Trophoblast cell (in vitro differentiated cells and primary cell): ENCODE measurements around the gene ERMP1.

Experiments
- DNase-seq, 2 donors: peaks; one replicate each; pipeline ENCODE4 v3.0.0-alpha.2; 2016
- H2AFZ ChIP-seq: 2 replicates; pipeline ENCODE4 v1.6.1; 2013; ENCODE audit warnings: low read length, moderate library complexity, mild to moderate bottlenecking; ENCODE audit not compliant: insufficient read depth, poor library complexity
- H2AK5ac ChIP-seq: 2 replicates; pipeline ENCODE4 v1.6.1; 2013; ENCODE audit warnings: mild to moderate bottlenecking, low read length
- H2BK120ac ChIP-seq: 2 replicates; pipeline ENCODE4 v1.6.1; 2013; ENCODE audit warnings: low read length, mild to moderate bottlenecking, moderate library complexity; ENCODE audit not compliant: insufficient read depth, poor library complexity
- H2BK12ac ChIP-seq: 2 replicates; pipeline ENCODE4 v1.6.1; 2013; ENCODE audit warnings: mild to moderate bottlenecking, low read length, moderate library complexity
- H2BK5ac ChIP-seq: 2 replicates; pipeline ENCODE4 v1.6.1; 2013; ENCODE audit warnings: low read length, low read depth, moderate library complexity, mild to moderate bottlenecking; ENCODE audit not compliant: poor library complexity
- H3K14ac ChIP-seq: 2 replicates; pipeline ENCODE4 v1.6.1; 2013; ENCODE audit warnings: mild to moderate bottlenecking, low read length
- H3K18ac ChIP-seq: 2 replicates; pipeline ENCODE4 v1.6.1; 2013; ENCODE audit warnings: mild to moderate bottlenecking, low read length
- H3K23ac ChIP-seq: 2 replicates; pipeline ENCODE4 v1.6.1; 2013; ENCODE audit warnings: low read length
- H3K27ac ChIP-seq: 2 replicates; pipeline ENCODE4 v1.5.1; 2013; ENCODE audit warnings: low read depth, mild to moderate bottlenecking, inconsistent platforms, low read length, moderate library complexity
- H3K27me3 ChIP-seq: 2 replicates; pipeline ENCODE4 v1.6.1; 2013; ENCODE audit warnings: inconsistent platforms, mild to moderate bottlenecking, low read length, moderate library complexity; ENCODE audit not compliant: insufficient read depth
- H3K36me3 ChIP-seq, 2 experiments: 1 replicate in 1 of 2; 2 replicates in 1 of 2; pipeline ENCODE4 v1.6.1; 2013; ENCODE audit warnings: low read length in 2 of 2, mild to moderate bottlenecking in 2 of 2, moderate library complexity in 1 of 2; ENCODE audit not compliant: insufficient read depth in 2 of 2, control insufficient read depth in 1 of 2
- H3K4ac ChIP-seq: 2 replicates; pipeline ENCODE4 v1.6.1; 2013; ENCODE audit warnings: low read depth, mild to moderate bottlenecking, low read length, moderate library complexity
- H3K4me1 ChIP-seq, 2 experiments: 1 replicate in 1 of 2; 2 replicates in 1 of 2; pipeline ENCODE4 v1.6.1; 2013; ENCODE audit warnings: low read length in 2 of 2, mild to moderate bottlenecking in 2 of 2, moderate library complexity in 1 of 2; ENCODE audit not compliant: insufficient read depth in 2 of 2, control insufficient read depth in 1 of 2
- H3K4me2 ChIP-seq: 2 replicates; pipeline ENCODE4 v1.6.1; 2013; ENCODE audit warnings: inconsistent platforms, mild to moderate bottlenecking, low read length, moderate library complexity
- H3K4me3 ChIP-seq: 2 replicates; pipeline ENCODE4 v1.5.1; 2013; ENCODE audit warnings: mild to moderate bottlenecking, low read depth, low read length, inconsistent platforms
- H3K79me1 ChIP-seq: one replicate; pipeline ENCODE4 v1.6.1; 2013; ENCODE audit warnings: low read length
- H3K79me2 ChIP-seq: 2 replicates; pipeline ENCODE4 v1.6.1; 2013; ENCODE audit warnings: low read length, mild to moderate bottlenecking; ENCODE audit not compliant: control insufficient read depth, insufficient read depth, poor library complexity
- H3K9ac ChIP-seq: 2 replicates; pipeline ENCODE4 v1.6.1; 2013; ENCODE audit warnings: mild to moderate bottlenecking, low read length
- H3K9me3 ChIP-seq: 2 replicates; pipeline ENCODE4 v1.6.1; 2013; ENCODE audit warnings: low read depth, mild to moderate bottlenecking, control low read depth, inconsistent platforms, low read length; ENCODE audit not compliant: insufficient read depth
- H4K12ac ChIP-seq: 2 replicates; pipeline ENCODE4 v1.6.1; 2013; ENCODE audit warnings: low read depth, mild to moderate bottlenecking, low read length, moderate library complexity
- H4K8ac ChIP-seq: 2 replicates; pipeline ENCODE4 v1.6.1; 2013; ENCODE audit warnings: low read depth, mild to moderate bottlenecking, low read length, moderate library complexity
- H4K91ac ChIP-seq: one replicate; pipeline ENCODE4 v1.6.1; 2013; ENCODE audit warnings: low read depth, mild to moderate bottlenecking, low read length, moderate library complexity
- WGBS: extraction: QIAGEN DNeasy Blood & Tissue Kit; methylation state at CpG from one replicate; pipeline ENCODE4 v1.1.7; 2013; ENCODE audit warnings: missing lambda C conversion rate; ENCODE audit not compliant: insufficient read length, insufficient coverage; ENCODE audit errors: extremely low coverage; 5-methylcytosine and 5-hydroxymethylcytosine counted together

The ERMP1 gene

DNA sequence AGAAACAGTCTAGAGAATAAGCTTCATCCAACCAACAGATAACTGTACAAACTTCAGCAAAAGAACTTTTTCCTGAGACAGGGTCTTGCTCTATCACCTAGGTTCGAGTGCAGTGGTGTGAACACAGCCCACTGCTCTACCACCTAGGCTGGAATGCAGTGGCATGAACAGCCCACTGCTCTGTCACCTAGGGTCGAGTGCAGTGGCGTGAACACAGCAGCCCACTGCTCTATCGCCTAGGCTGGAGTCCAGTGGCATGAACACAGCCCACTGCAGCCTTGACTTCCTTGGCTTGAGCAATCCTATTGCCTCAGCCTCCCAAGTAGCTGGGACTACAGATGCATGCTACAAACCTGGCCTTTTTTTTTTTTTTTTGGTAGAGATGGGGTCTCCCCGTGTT, 43.4 kb downstream of the ERMP1 start:
- Histone ChIP-seq H3K4me3 (no peak overlapping the region), H3K9me3 (no peaks in the 10 kb centered on the region), H3K18ac (no peak overlapping the region), H4K8ac (no peak overlapping the region), H3K79me1 (no peaks in the 10 kb centered on the region), H3K4me2 (no peak overlapping the region), H3K4ac (no peak overlapping the region), H2BK12ac (no peak overlapping the region), H4K12ac (no peak overlapping the region), H4K91ac (no peak overlapping the region), H3K27ac (no peak overlapping the region), H3K79me2 (no peaks in the 10 kb centered on the region), H3K36me3 (peaks cover 0 to 4% of the 10 kb centered on the region in 2 experiments), H3K9ac (no peak overlapping the region), H2AFZ (no peak overlapping the region), H3K14ac (no peak overlapping the region), H2AK5ac (no peak overlapping the region), H3K23ac (no peak overlapping the region), H2BK5ac (no peak overlapping the region), H2BK120ac (no peak overlapping the region), H3K27me3 (no peaks in the 10 kb centered on the region), H3K4me1 (no peaks in the 10 kb centered on the region)
- DNase-seq, result no peak
- no CpG with 5 or more reads among the region's 5 CpGs for WGBS

GRCh38 chr9:5787759-5788302, 45.1 kb downstream of the ERMP1 start:
- Histone ChIP-seq H3K79me1 (no peaks in the 10 kb centered on the region), H3K27ac (no peak overlapping the region), H3K4me1 (no peaks in the 10 kb centered on the region), H3K79me2 (no peaks in the 10 kb centered on the region), H3K14ac (no peak overlapping the region), H4K8ac (no peak overlapping the region), H2BK5ac (no peak overlapping the region), H3K36me3 (peaks cover 0 to 4% of the 10 kb centered on the region in 2 experiments), H2BK12ac (no peak overlapping the region), H4K91ac (no peak overlapping the region), H3K4me2 (no peak overlapping the region), H3K23ac (no peak overlapping the region), H3K18ac (no peak overlapping the region), H3K27me3 (no peaks in the 10 kb centered on the region), H2AFZ (no peak overlapping the region), H3K9ac (no peak overlapping the region), H2BK120ac (no peak overlapping the region), H4K12ac (no peak overlapping the region), H3K4ac (no peak overlapping the region), H3K9me3 (no peaks in the 10 kb centered on the region), H3K4me3 (no peak overlapping the region), H2AK5ac (no peak overlapping the region)
- no CpG with 5 or more reads among the region's 2 CpGs for WGBS
- DNase-seq, result no peak

DNA sequence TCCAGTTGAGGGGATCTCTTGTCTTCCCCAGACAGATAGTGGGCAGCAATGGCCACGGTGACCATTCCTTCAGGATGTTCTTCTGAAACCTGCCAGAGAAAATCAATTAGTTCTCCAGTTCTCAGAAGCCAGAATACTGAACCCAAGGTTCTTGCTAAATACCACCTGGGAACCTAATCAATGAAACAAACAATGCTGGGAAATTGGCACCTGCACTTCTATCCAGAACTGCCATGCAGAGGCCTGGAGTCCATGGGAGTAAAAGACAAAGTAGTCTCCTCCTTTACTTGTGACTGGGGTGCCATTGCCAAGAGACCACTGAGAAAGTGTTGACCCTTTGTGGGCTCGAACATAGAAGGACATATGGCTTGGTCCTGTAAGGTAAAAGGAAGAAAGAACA, 45.7 kb downstream of the ERMP1 start:
- Histone ChIP-seq H2AK5ac (no peak overlapping the region), H3K4ac (no peak overlapping the region), H3K27ac (no peak overlapping the region)

GRCh38 chr9:5786370-5787127, 46.4 kb downstream of the ERMP1 start:
- Histone ChIP-seq H2AFZ (no peak overlapping the region), H2AK5ac (no peak overlapping the region), H4K8ac (no peak overlapping the region), H3K9me3 (no peaks in the 10 kb centered on the region), H3K4me3 (no peak overlapping the region), H3K27me3 (no peaks in the 10 kb centered on the region), H4K12ac (no peak overlapping the region), H3K9ac (no peak overlapping the region), H3K79me1 (no peaks in the 10 kb centered on the region), H2BK12ac (no peak overlapping the region), H2BK5ac (no peak overlapping the region), H3K4ac (no peak overlapping the region), H3K36me3 (peaks cover 0 to 4% of the 10 kb centered on the region in 2 experiments), H3K4me2 (no peak overlapping the region), H3K27ac (no peak overlapping the region), H3K4me1 (no peaks in the 10 kb centered on the region), H3K14ac (no peak overlapping the region), H4K91ac (no peak overlapping the region), H2BK120ac (no peak overlapping the region), H3K18ac (no peak overlapping the region), H3K23ac (no peak overlapping the region), H3K79me2 (no peaks in the 10 kb centered on the region)
- WGBS, result no CpG with 5 or more reads among the region's 6 CpGs
- DNase-seq, result no peak

More for the DNA sequence above, 45.7 kb downstream of the ERMP1 start:
- no peak overlapping the region for H3K4me3 ChIP-seq
- H3K9me3 ChIP-seq, result no peaks in the 10 kb centered on the region
- no CpG with 5 or more reads among the region's 2 CpGs for WGBS
- no peaks in the 10 kb centered on the region for H3K4me1 ChIP-seq
- DNase-seq, result no peak
- H2AFZ ChIP-seq, result no peak overlapping the region
- no peak overlapping the region for H4K12ac ChIP-seq
- H3K4me2 ChIP-seq, result no peak overlapping the region
- no peak overlapping the region for H3K23ac ChIP-seq
- no peak overlapping the region for H2BK5ac ChIP-seq
- H3K36me3 ChIP-seq, result peaks cover 0 to 4% of the 10 kb centered on the region in 2 experiments
- H2BK12ac ChIP-seq, result no peak overlapping the region
- H3K27me3 ChIP-seq, result no peaks in the 10 kb centered on the region
- H3K9ac ChIP-seq, result no peak overlapping the region
- H3K14ac ChIP-seq, result no peak overlapping the region
- H4K8ac ChIP-seq, result no peak overlapping the region
- H2BK120ac ChIP-seq, result no peak overlapping the region
- no peak overlapping the region for H4K91ac ChIP-seq
- H3K79me2 ChIP-seq, result no peaks in the 10 kb centered on the region
- no peak overlapping the region for H3K18ac ChIP-seq
- no peaks in the 10 kb centered on the region for H3K79me1 ChIP-seq
